Activated naive CD8-positive, alpha-beta T cell (primary cell): ENCODE data around the gene CRAMP1.
"Not testable (repeated sequence)": the region's sequence is repeated elsewhere in the genome, so short reads cannot be mapped to it uniquely, and the experiment has no call there.

Source experiments
- H3K27ac Mint-ChIP-seq: one replicate; pipeline ENCODE4 v1.8.0; 2021; ENCODE audit warnings: mixed read lengths
- H3K27me3 Mint-ChIP-seq: one replicate; pipeline ENCODE4 v1.8.0; 2021; ENCODE audit warnings: mixed read lengths
- H3K36me3 Mint-ChIP-seq: one replicate; pipeline ENCODE4 v1.8.0; 2021; ENCODE audit warnings: mixed read lengths
- H3K4me1 Mint-ChIP-seq: one replicate; pipeline ENCODE4 v1.8.0; 2021; ENCODE audit warnings: low read depth, mixed read lengths
- H3K4me3 Mint-ChIP-seq: one replicate; pipeline ENCODE4 v1.8.0; 2021; ENCODE audit warnings: mild to moderate bottlenecking, mixed read lengths
- H3K9me3 Mint-ChIP-seq: one replicate; pipeline ENCODE4 v1.8.0; 2021; ENCODE audit warnings: low read depth, mixed read lengths

CRAMP1 gene

DNA sequence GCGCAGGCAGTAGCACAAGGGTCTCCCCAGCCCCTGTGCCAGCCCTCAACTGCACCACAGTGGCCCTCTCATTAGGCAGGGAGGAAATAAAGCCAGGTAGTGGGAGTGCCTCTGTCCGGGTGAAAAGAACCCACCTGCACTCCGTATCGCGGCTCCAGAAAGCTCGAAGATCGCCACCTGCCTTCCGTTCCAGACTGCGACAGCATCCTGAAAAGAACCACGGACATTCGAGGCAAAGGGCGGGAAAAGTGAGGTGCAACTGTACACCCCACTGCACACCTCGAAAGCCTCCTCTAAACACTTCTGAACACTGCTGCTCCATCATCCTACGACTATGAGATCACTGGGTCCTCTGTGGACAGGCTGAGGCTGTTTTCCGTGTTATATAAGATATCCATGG is 29.0 kb upstream of the CRAMP1 start:
- no peaks in the 10 kb centered on the region for H3K9me3 Mint-ChIP-seq
- H3K27me3 Mint-ChIP-seq: no peaks in the 10 kb centered on the region
- peaks cover 2% of the 10 kb centered on the region for H3K36me3 Mint-ChIP-seq
- H3K4me1 Mint-ChIP-seq: no peaks in the 10 kb centered on the region
- H3K4me3 Mint-ChIP-seq: no peak overlapping the region
- no peak overlapping the region for H3K27ac Mint-ChIP-seq

- no peak overlapping the region for H3K4me3 Mint-ChIP-seq
- peaks cover 2% of the 10 kb centered on the region for H3K36me3 Mint-ChIP-seq
- no peaks in the 10 kb centered on the region for H3K27me3 Mint-ChIP-seq
- H3K27ac Mint-ChIP-seq: no peak overlapping the region
- no peaks in the 10 kb centered on the region for H3K4me1 Mint-ChIP-seq
- no peaks in the 10 kb centered on the region for H3K9me3 Mint-ChIP-seq
Observed at GRCh38 chr16:1584926-1585484, 27.2 kb upstream of the CRAMP1 start.

DNA sequence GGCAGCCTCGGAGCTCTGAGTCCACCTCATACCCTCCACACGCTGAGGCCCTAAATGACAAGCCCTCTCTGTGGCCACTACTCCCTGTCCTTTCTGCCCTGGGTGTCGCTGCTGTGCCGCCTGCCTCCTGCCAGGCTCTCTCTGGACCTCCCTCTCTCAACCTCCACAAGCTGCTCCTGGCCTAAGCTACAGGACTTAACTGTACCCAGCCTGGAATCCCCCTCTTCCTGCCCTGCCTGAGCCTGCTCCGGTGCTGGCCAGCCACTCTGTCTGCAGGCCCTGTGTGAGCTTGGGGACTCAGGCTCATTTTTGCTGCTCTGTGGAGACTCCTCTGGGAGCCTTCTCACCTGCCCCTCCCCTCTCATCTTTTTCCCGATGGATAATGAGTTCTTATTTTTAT is 21.8 kb upstream of the CRAMP1 start:
- H3K9me3 Mint-ChIP-seq: no peaks in the 10 kb centered on the region
- H3K36me3 Mint-ChIP-seq: no peaks in the 10 kb centered on the region
- no peak overlapping the region for H3K27ac Mint-ChIP-seq
- no peak overlapping the region for H3K4me3 Mint-ChIP-seq
- H3K4me1 Mint-ChIP-seq: no peaks in the 10 kb centered on the region
- H3K27me3 Mint-ChIP-seq: no peaks in the 10 kb centered on the region

- no peaks in the 10 kb centered on the region for H3K36me3 Mint-ChIP-seq
- no peak overlapping the region for H3K4me3 Mint-ChIP-seq
- H3K9me3 Mint-ChIP-seq: no peaks in the 10 kb centered on the region
- H3K27me3 Mint-ChIP-seq: no peaks in the 10 kb centered on the region
- no peak overlapping the region for H3K27ac Mint-ChIP-seq
- no peaks in the 10 kb centered on the region for H3K4me1 Mint-ChIP-seq
Observed at GRCh38 chr16:1590930-1591705, 21.0 kb upstream of the CRAMP1 start.

- no peaks in the 10 kb centered on the region for H3K4me1 Mint-ChIP-seq
- H3K9me3 Mint-ChIP-seq: no peaks in the 10 kb centered on the region
- H3K36me3 Mint-ChIP-seq: no peaks in the 10 kb centered on the region
- H3K27ac Mint-ChIP-seq: no peak overlapping the region
- no peak overlapping the region for H3K4me3 Mint-ChIP-seq
- H3K27me3 Mint-ChIP-seq: no peaks in the 10 kb centered on the region
Observed at GRCh38 chr16:1592446-1592845, 19.7 kb upstream of the CRAMP1 start.

DNA sequence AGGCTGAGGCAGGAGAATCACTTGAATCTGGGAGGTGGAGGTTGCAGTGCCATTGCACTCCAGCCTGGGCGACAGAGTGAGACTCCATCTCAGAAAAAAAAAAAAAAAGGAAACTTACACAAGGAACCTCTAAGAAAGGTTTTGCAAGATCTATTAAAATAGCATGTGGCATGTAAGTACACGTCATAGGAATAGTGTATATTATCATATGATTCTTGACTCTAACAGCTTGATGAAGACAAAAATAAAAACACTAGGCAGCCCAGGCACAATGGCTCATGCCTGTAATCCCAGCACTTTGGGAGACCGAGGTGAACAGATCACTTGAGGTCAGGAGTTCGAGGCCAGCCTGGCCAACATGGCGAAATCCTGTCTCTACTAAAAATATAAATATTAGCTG is 16.6 kb upstream of the CRAMP1 start:
- not testable (repeated sequence) for H3K4me1 Mint-ChIP-seq

DNA sequence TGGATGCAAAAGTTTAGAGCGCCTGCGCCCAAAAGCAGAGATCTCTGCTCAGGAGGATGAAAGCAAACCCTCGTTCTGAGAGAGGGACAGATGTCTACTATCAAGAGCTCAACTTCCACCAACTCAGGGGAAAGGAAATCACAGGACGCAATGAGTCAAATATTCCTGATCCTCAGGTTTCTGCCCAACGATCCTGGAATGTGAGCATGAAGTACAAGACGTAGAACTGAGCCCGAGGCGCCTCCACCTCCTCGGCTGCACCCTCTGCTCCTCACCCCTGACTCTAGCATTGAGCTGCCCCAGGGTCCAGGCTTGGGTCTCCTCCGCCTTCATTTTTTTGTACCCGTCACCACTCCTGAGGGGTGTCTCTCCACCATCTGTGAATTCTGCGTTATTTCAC is 15.6 kb upstream of the CRAMP1 start:
- no peaks in the 10 kb centered on the region for H3K9me3 Mint-ChIP-seq
- no peak overlapping the region for H3K4me3 Mint-ChIP-seq
- no peaks in the 10 kb centered on the region for H3K4me1 Mint-ChIP-seq
- H3K36me3 Mint-ChIP-seq: peaks cover 4% of the 10 kb centered on the region
- H3K27ac Mint-ChIP-seq: no peak overlapping the region
- H3K27me3 Mint-ChIP-seq: no peaks in the 10 kb centered on the region

More for the DNA sequence above, 16.6 kb upstream of the CRAMP1 start:
- not testable (repeated sequence) for H3K4me3 Mint-ChIP-seq, H3K27ac Mint-ChIP-seq, H3K27me3 Mint-ChIP-seq, H3K9me3 Mint-ChIP-seq, H3K36me3 Mint-ChIP-seq

GRCh38 chr16:1597154-1597553 is 15.0 kb upstream of the CRAMP1 start:
- H3K27me3 Mint-ChIP-seq: no peaks in the 10 kb centered on the region
- peaks cover 4% of the 10 kb centered on the region for H3K36me3 Mint-ChIP-seq
- H3K4me3 Mint-ChIP-seq: no peak overlapping the region
- H3K27ac Mint-ChIP-seq: no peak overlapping the region
- H3K4me1 Mint-ChIP-seq: no peaks in the 10 kb centered on the region
- no peaks in the 10 kb centered on the region for H3K9me3 Mint-ChIP-seq

DNA sequence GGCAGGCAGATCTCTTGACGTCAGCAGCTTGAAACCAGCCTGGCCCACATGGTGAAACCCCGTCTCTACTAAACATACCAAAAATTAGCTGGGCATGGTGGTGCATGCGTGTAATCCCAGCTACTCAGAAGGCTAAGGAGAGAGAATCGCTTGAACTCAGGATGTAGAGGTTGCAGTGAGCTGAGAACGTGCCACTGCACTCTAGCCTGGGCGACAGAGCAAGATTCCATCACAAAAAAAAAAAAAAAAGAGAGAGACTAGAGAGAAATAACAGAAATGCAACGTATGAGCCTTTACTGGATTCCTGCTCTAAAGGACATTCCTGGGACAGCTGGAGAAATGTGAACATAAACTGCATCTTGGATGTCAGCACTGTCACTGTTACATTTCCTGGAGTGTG is 11.1 kb upstream of the CRAMP1 start:
- no peak overlapping the region for H3K27ac Mint-ChIP-seq
- H3K36me3 Mint-ChIP-seq: peaks cover 4% of the 10 kb centered on the region
- H3K4me1 Mint-ChIP-seq: no peaks in the 10 kb centered on the region
- H3K27me3 Mint-ChIP-seq: no peaks in the 10 kb centered on the region
- H3K9me3 Mint-ChIP-seq: no peaks in the 10 kb centered on the region
- H3K4me3 Mint-ChIP-seq: no peak overlapping the region

GRCh38 chr16:1601489-1601888 is 10.7 kb upstream of the CRAMP1 start:
- H3K36me3 Mint-ChIP-seq: peaks cover 4% of the 10 kb centered on the region
- no peaks in the 10 kb centered on the region for H3K9me3 Mint-ChIP-seq
- H3K27me3 Mint-ChIP-seq: no peaks in the 10 kb centered on the region
- H3K4me3 Mint-ChIP-seq: no peak overlapping the region
- H3K27ac Mint-ChIP-seq: no peak overlapping the region
- H3K4me1 Mint-ChIP-seq: no peaks in the 10 kb centered on the region

DNA sequence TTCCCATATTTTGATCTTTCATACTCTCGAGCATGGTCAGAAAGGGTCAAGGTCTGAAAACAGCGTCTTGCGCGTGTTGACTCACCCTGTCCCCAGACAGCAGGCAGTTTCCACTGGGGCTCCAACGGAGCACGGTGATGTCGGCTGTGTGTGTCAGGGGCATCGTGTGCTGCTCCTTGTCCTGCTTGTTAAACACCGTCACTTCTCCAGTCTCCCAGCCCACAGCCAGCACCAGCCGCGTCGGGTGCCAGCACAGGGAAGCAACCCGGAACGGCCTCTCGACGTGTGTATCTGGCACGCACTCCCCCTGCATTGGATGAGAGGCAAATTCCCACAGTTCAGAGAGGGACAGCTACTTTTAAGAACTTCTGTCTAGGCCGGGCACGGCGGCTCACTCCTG is 9.9 kb upstream of the CRAMP1 start:
- no peak overlapping the region for H3K27ac Mint-ChIP-seq
- H3K9me3 Mint-ChIP-seq: no peaks in the 10 kb centered on the region
- peaks cover 4% of the 10 kb centered on the region for H3K36me3 Mint-ChIP-seq
- no peaks in the 10 kb centered on the region for H3K4me1 Mint-ChIP-seq
- H3K4me3 Mint-ChIP-seq: no peak overlapping the region
- H3K27me3 Mint-ChIP-seq: no peaks in the 10 kb centered on the region

GRCh38 chr16:1606774-1607173 is 5.4 kb upstream of the CRAMP1 start:
- H3K36me3 Mint-ChIP-seq: no peaks in the 10 kb centered on the region

GRCh38 chr16:1607971-1608370 is 4.2 kb upstream of the CRAMP1 start:
- Mint-ChIP-seq H3K4me3 (no peak overlapping the region), H3K27me3 (no peaks in the 10 kb centered on the region), H3K4me1 (peaks cover 12% of the 10 kb centered on the region), H3K9me3 (no peaks in the 10 kb centered on the region), H3K36me3 (no peaks in the 10 kb centered on the region), H3K27ac (no peak overlapping the region)

More at GRCh38 chr16:1606774-1607173, 5.4 kb upstream of the CRAMP1 start:
- H3K27me3 Mint-ChIP-seq: no peaks in the 10 kb centered on the region
- H3K9me3 Mint-ChIP-seq: no peaks in the 10 kb centered on the region
- H3K27ac Mint-ChIP-seq: no peak overlapping the region
- H3K4me3 Mint-ChIP-seq: no peak overlapping the region
- H3K4me1 Mint-ChIP-seq: peaks cover 8% of the 10 kb centered on the region

GRCh38 chr16:1610071-1610898 is 1.9 kb upstream of the CRAMP1 start:
- peak overlapping the region; percentile 98 for H3K27ac Mint-ChIP-seq

GRCh38 chr16:1610899-1611632 is 1.1 kb upstream of the CRAMP1 start:
- H3K36me3 Mint-ChIP-seq: peaks cover 7% of the 10 kb centered on the region
- H3K9me3 Mint-ChIP-seq: no peaks in the 10 kb centered on the region
- peak overlapping the region; percentile 90 for H3K4me3 Mint-ChIP-seq
- H3K27me3 Mint-ChIP-seq: no peaks in the 10 kb centered on the region
- H3K27ac Mint-ChIP-seq: peak overlapping the region; percentile 98
- peaks cover 29% of the 10 kb centered on the region for H3K4me1 Mint-ChIP-seq

More at GRCh38 chr16:1610071-1610898, 1.9 kb upstream of the CRAMP1 start:
- Mint-ChIP-seq H3K27me3 (no peaks in the 10 kb centered on the region), H3K9me3 (no peaks in the 10 kb centered on the region), H3K36me3 (peaks cover 2% of the 10 kb centered on the region), H3K4me1 (peaks cover 23% of the 10 kb centered on the region), H3K4me3 (peak overlapping the region; percentile 90)
